HepG2 (cell line): Measurements from ENCODE around the gene PLXNA3. TPM values are rescaled to one million over a fixed set of nuclear protein-coding genes. Genes with fewer than 3 reads are reported as not detected.

ENCODE experiments used
- ATAC-seq: fragments of 200-7000 bp; cut with Tn5 transposase; 3 replicates; pipeline ENCODE4 v1.9.1; 2020; ENCODE audit warnings: mild to moderate bottlenecking, moderate library complexity
- BruUV-seq: library from RNA; stranded (reverse); fragments of 400-500 nt; replicated peaks from 2 replicates; lab custom pipeline; 2021; lab: Mats Ljungman, UMichigan
- CTCF ChIA-PET: fragments of 300-600 bp; formaldehyde crosslinking; extraction: SDS; loops from one replicate; lab custom pipeline; 2021; ENCODE audit warnings: low total read pairs, inconsistent platforms, low intra/inter-chr PET ratio; lab: Yijun Ruan, JAX
- POLR2A ChIA-PET: fragments of 350-600 bp; sonication (Branson Sonifier 250); formaldehyde crosslinking; loops from one replicate; lab custom pipeline; 2020; ENCODE audit warnings: antibody characterized with exemption, inconsistent platforms; lab: Yijun Ruan, JAX
- DNase-seq: peaks from one replicate; pipeline ENCODE4 v3.0.0-alpha.2; 2015; ENCODE audit warnings: low spot score
- FAIRE-seq: peaks from 3 replicates; lab custom pipeline; 2011; peaks lifted over from hg19 to GRCh38; lab: Jason Lieb, UNC
- H2AFZ ChIP-seq: one replicate; pipeline ENCODE4 v1.6.1; 2011; ENCODE audit warnings: low read length, inconsistent platforms
- H3K27ac ChIP-seq: fragments of 300-600 bp; 3 replicates; pipeline ENCODE4 v1.8.0; 2011; ENCODE audit warnings: mixed run types, mild to moderate bottlenecking, mixed read lengths, low read length, inconsistent platforms; ENCODE audit not compliant: insufficient read depth; ENCODE audit errors: extremely low read length
- H3K27me3 ChIP-seq, 2 experiments: fragments of 200-600 bp in 1 of 2; 2 replicates in 1 of 2; 3 replicates in 1 of 2; pipeline versions ENCODE4 v1.6.0 to v1.8.0; 2011; ENCODE audit warnings: low read length in 2 of 2, mild to moderate bottlenecking in 2 of 2, moderate library complexity in 2 of 2, inconsistent platforms in 1 of 2; ENCODE audit not compliant: insufficient read depth in 2 of 2, control insufficient read depth in 1 of 2
- H3K36me3 ChIP-seq, 2 experiments: fragments of 200-600 bp in 1 of 2; replicated peaks in 1 of 2; 2 replicates in 1 of 2; 3 replicates in 1 of 2; pipeline versions ENCODE4 v1.5.1 to v1.8.0; 2011; ENCODE audit warnings: low read length in 2 of 2, inconsistent platforms in 1 of 2; ENCODE audit not compliant: insufficient read depth in 2 of 2, control insufficient read depth in 1 of 2
- H3K4me1 ChIP-seq: 2 replicates; pipeline ENCODE4 v1.5.1; 2012; ENCODE audit warnings: low read length, inconsistent platforms; ENCODE audit not compliant: insufficient read depth
- H3K4me2 ChIP-seq: 2 replicates; pipeline ENCODE4 v1.6.0; 2011; ENCODE audit warnings: low read depth, low read length, inconsistent platforms
- H3K4me3 ChIP-seq, 3 experiments: fragments of 200-600 bp in 1 of 3; sonication (generic), shearing (Covaris generic) in 1 of 3; replicated peaks in 1 of 3; 2 replicates each; pipeline ENCODE4 v1.5.1; 2011 to 2016; ENCODE audit warnings: low read length in 3 of 3, inconsistent platforms in 2 of 3, low read depth in 2 of 3, mild to moderate bottlenecking in 2 of 3, control low read depth in 1 of 3, mixed read lengths in 1 of 3; ENCODE audit not compliant: insufficient read depth in 1 of 3
- H3K79me2 ChIP-seq: one replicate; pipeline ENCODE4 v1.6.1; 2011; ENCODE audit warnings: low read length, inconsistent platforms; ENCODE audit not compliant: insufficient read depth
- H3K9ac ChIP-seq: 2 replicates; pipeline ENCODE4 v1.6.0; 2011; ENCODE audit warnings: mild to moderate bottlenecking, low read depth, low read length, inconsistent platforms; ENCODE audit not compliant: insufficient read depth
- H3K9me3 ChIP-seq: 2 replicates; pipeline ENCODE4 v1.5.1; 2012; ENCODE audit warnings: mild to moderate bottlenecking, low read length
- H4K20me1 ChIP-seq: 2 replicates; pipeline ENCODE4 v1.6.0; 2011; ENCODE audit warnings: inconsistent platforms, mild to moderate bottlenecking, low read length, moderate library complexity; ENCODE audit not compliant: insufficient read depth
- KAT7 ChIP-seq: IDR thresholded peaks from 2 replicates; pipeline ENCODE4 v1.6.1; 2018; ENCODE audit warnings: borderline replicate concordance, missing compliant biosample characterization
- MED8 ChIP-seq: sonication (generic); formaldehyde crosslinking; IDR thresholded peaks from 2 replicates; pipeline ENCODE4 v1.8.1; 2023; ENCODE audit warnings: mild to moderate bottlenecking, missing genetic modification reagents; ENCODE audit not compliant: insufficient replicate concordance
- NONO ChIP-seq, 2 experiments: fragments of 450-650 bp in 1 of 2; sonication (generic) in 1 of 2; formaldehyde crosslinking in 1 of 2; IDR thresholded peaks in 1 of 2; conservative IDR thresholded peaks in 1 of 2; 2 replicates each; pipeline versions ENCODE4 v1.6.1 to v1.8.0; 2017 to 2022; ENCODE audit warnings: mild to moderate bottlenecking in 1 of 2, missing genetic modification reagents in 1 of 2, moderate library complexity in 1 of 2
- NR2F1 ChIP-seq, 2 experiments: fragments of 450-650 bp in 1 of 2; formaldehyde crosslinking in 1 of 2; IDR thresholded peaks; 2 replicates each; pipeline versions ENCODE4 v1.5.0 to v1.6.1; 2016 to 2020; ENCODE audit warnings: mild to moderate bottlenecking in 1 of 2, missing compliant biosample characterization in 1 of 2, missing genetic modification reagents in 1 of 2, moderate library complexity in 1 of 2
- PCBP1 ChIP-seq: fragments of 200-400 bp; formaldehyde crosslinking; IDR thresholded peaks from 2 replicates; pipeline ENCODE4 v1.6.1; 2017; ENCODE audit warnings: mild to moderate bottlenecking, low read depth, low read length, borderline replicate concordance
- TGIF2 ChIP-seq: IDR thresholded peaks from 2 replicates; pipeline ENCODE4 v1.6.1; 2016; ENCODE audit warnings: control low read depth, missing compliant biosample characterization
- THYN1 ChIP-seq: sonication (generic); formaldehyde crosslinking; IDR thresholded peaks from 2 replicates; pipeline ENCODE4 v1.8.1; 2023; ENCODE audit warnings: low read depth, mild to moderate bottlenecking, moderate library complexity, missing genetic modification reagents, borderline replicate concordance
- ZNF225 ChIP-seq: sonication (generic); formaldehyde crosslinking; IDR thresholded peaks from 2 replicates; pipeline ENCODE4 v1.4.0; 2020; ENCODE audit warnings: mild to moderate bottlenecking, missing genetic modification reagents
- ZNF550 ChIP-seq: sonication (generic); formaldehyde crosslinking; IDR thresholded peaks from 2 replicates; pipeline ENCODE4 v1.4.0; 2020; ENCODE audit warnings: mild to moderate bottlenecking, missing genetic modification reagents, borderline replicate concordance
- WGBS: methylation state at CpG from one replicate; pipeline ENCODE4 v1.1.6; 2017; ENCODE audit warnings: low lambda C conversion rate; 5-methylcytosine and 5-hydroxymethylcytosine counted together
- in situ Hi-C: cut with HindIII; loops from 2 replicates; pipeline ENCODE4 v1.10.0; 2017; ENCODE audit warnings: low pct_unique_long_range_greater_than_20kb; ENCODE audit not compliant: extremely low pct_ligation_motif_present
- intact Hi-C: fragments of 100-400 bp; cut with micrococcal nuclease; formaldehyde crosslinking; loops from one replicate; pipeline ENCODE4 v1.10.0; 2022; ENCODE audit not compliant: unreplicated experiment
- polyA plus RNA-seq, 8 experiments: library from polyadenylated mRNA; depleted of rRNA in 3 of 8; stranded (reverse) in 7 of 8; unstranded in 1 of 8; fragments of >200 nt; fragmentation: Illumina TruSeq in 4 of 8; extraction: Trizol in 4 of 8; gene quantifications; 2 replicates each; pipeline versions ENCODE4 v1.2.1 to v1.2.3, GENCODE V29; 2011 to 2016; ENCODE audit warnings: low read depth in 4 of 8, missing spikeins in 1 of 8, mixed read lengths in 1 of 8; ENCODE audit not compliant: insufficient read depth in 1 of 8
- total RNA-seq, 5 experiments: library from RNA; depleted of rRNA; stranded (reverse); fragments of >200 nt; fragmentation: Illumina TruSeq; extraction: Trizol; gene quantifications; 2 replicates each; pipeline ENCODE4 v1.2.3, GENCODE V29; 2016; ENCODE audit warnings: low read depth in 1 of 5
- TF ChIP-seq, protein P1 (sequence below): sonication (generic); formaldehyde crosslinking; IDR thresholded peaks from 2 replicates; pipeline ENCODE4 v1.4.0; 2020; ENCODE audit warnings: mild to moderate bottlenecking, missing genetic modification reagents, borderline replicate concordance

The PLXNA3 gene
- total and polyA plus RNA-seq, 2 of the 13 experiments (the other 11 are each of a cell fraction or from before 2014, with no cell fraction given): 5.8 to 20.6 TPM

DNA sequence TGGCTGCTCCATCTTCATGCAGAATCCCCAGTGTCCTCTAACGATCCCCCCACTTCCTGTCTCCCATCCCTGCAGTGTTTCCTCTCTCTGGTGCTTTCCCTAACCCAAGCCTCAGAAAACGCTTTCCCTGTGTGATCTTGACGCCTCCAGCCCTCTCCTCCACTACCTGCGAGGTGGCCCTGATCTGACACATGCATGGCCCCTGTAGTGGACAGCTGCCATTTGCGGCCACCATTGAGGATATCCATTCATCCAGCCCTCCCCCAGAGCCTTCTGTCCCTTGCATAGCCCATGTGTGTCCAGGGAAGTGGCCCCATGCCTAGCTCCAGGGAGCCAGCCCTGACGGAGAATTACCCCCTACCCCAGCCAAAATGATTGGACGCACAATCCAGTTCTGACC, 25.2 kb downstream of the PLXNA3 start:
- ATAC-seq (no peak), DNase-seq (no peak), FAIRE-seq (no peak)
- Histone ChIP-seq H3K9ac (no peak overlapping the region), H3K4me2 (no peak overlapping the region), H3K27ac (no peak overlapping the region), H3K9me3 (no peaks in the 10 kb centered on the region), H3K4me3 (no peak overlapping the region), H3K4me1 (peaks cover 18% of the 10 kb centered on the region), H3K79me2 (no peaks in the 10 kb centered on the region), H2AFZ (no peak overlapping the region), H3K36me3 (no peaks in the 10 kb centered on the region; a peak in 1 of 5 replicates), H3K27me3 (no peaks in the 10 kb centered on the region), H4K20me1 (no peaks in the 10 kb centered on the region)
- no TSS peak for BruUV-seq
- in situ Hi-C loops: loop anchor here (5.0 kb wide), 1 partner anchor 34 kb away; the partner anchor contains the start of gene FAM3A
- WGBS: 92% methylated on average over 7 of the region's 7 CpGs
- TF ChIP-seq TGIF2 (no peak), PCBP1 (no peak), KAT7 (CRISPR knock-in tag) (no peak), NONO (IDR thresholded peaks at IDR 0.05) (no peak), NONO (CRISPR knock-in tag; conservative IDR thresholded peaks at IDR 0.05) (no peak), MED8 (CRISPR knock-in tag) (no peak), NR2F1 (CRISPR knock-in tag; IDR thresholded peaks at IDR 0.05) (no peak), ZNF550 (CRISPR knock-in tag) (no peak), ZNF225 (CRISPR knock-in tag) (no peak), THYN1 (no peak)
- TF ChIP-seq, protein P1, sequence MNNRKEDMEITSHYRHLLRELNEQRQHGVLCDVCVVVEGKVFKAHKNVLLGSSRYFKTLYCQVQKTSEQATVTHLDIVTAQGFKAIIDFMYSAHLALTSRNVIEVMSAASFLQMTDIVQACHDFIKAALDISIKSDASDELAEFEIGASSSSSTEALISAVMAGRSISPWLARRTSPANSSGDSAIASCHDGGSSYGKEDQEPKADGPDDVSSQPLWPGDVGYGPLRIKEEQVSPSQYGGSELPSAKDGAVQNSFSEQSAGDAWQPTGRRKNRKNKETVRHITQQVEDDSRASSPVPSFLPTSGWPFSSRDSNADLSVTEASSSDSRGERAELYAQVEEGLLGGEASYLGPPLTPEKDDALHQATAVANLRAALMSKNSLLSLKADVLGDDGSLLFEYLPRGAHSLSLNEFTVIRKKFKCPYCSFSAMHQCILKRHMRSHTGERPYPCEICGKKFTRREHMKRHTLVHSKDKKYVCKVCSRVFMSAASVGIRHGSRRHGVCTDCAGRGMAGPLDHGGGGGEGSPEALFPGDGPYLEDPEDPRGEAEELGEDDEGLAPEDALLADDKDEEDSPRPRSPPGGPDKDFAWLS (CRISPR knock-in tag): no peak
- CTCF ChIA-PET: no interaction called here
- POLR2A ChIA-PET: interaction anchor here (2.3 kb wide), 1 partner anchor 7 kb away, joined by 11 read pairs; the partner anchor contains the start of gene SLC10A3
- intact Hi-C loops: no loop called here
